ENCODE data around the gene RCAN3.

DNA sequence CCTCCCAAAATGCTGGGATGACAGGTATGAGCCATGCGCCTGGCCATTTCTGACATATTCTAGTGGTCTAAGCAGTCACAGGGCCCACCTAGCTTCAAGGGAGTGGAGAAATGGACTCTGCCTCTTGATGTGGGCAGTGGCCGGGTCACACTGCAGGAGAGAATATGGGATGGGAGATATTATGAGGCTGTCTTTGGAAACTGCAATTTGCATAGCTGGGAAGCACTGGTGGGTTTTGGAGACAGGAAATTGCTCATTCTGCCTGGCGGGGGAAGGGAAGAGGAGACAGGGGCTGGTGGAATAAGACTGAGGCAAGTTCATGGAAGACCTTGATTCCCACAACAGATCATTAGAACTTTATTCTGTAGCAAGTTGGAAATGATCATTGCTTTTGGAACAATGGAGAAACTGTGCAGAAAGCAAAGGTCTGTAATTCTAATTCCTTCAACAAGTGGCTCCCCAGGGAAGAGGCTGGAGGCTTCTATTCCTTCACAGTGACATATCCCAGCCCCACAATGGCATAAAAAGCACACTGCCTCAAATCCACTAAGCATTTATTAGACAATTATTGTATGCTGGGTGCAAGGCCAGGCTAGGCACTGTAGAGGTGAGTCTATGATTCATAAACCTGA lies 63.7 kb downstream of the RCAN3 start:
- TF ChIP-seq YY1 (IDR thresholded peaks at IDR 0.05; ENCODE audit: insufficient read depth, insufficient read length), result no peak
- no peak for TF ChIP-seq ZNF274 (IDR thresholded peaks at IDR 0.05; ENCODE audit: low read depth, low read length)
- no peak for TF ChIP-seq SUZ12 (IDR thresholded peaks at IDR 0.05; ENCODE audit: extremely low read depth, insufficient read depth, insufficient read length)

Data from NT2/D1 (cell line).